IPS-15b (cell line): ENCODE measurements around the gene SLC35F6.
A peak's percentile ranks its signal among the peaks of the same experiment; 100 is the strongest.

Source experiments
- H3K27me3 ChIP-seq: one replicate; pipeline ENCODE4 v1.6.1; 2013; ENCODE audit warnings: low read length; ENCODE audit not compliant: control insufficient read depth, insufficient read depth
- H3K36me3 ChIP-seq: one replicate; pipeline ENCODE4 v1.6.1; 2013; ENCODE audit warnings: low read length; ENCODE audit not compliant: control insufficient read depth, insufficient read depth
- H3K4me1 ChIP-seq: one replicate; pipeline ENCODE4 v1.6.1; 2013; ENCODE audit warnings: mild to moderate bottlenecking, low read length; ENCODE audit not compliant: control insufficient read depth, insufficient read depth
- H3K4me3 ChIP-seq: one replicate; pipeline ENCODE4 v1.5.1; 2013; ENCODE audit warnings: low read depth, low read length
- H3K9ac ChIP-seq: one replicate; pipeline ENCODE4 v1.6.1; 2013; ENCODE audit warnings: low read depth, mild to moderate bottlenecking, low read length
- H3K9me3 ChIP-seq: one replicate; pipeline ENCODE4 v1.6.1; 2013; ENCODE audit warnings: mild to moderate bottlenecking, low read length; ENCODE audit not compliant: control insufficient read depth, insufficient read depth

The SLC35F6 gene

DNA sequence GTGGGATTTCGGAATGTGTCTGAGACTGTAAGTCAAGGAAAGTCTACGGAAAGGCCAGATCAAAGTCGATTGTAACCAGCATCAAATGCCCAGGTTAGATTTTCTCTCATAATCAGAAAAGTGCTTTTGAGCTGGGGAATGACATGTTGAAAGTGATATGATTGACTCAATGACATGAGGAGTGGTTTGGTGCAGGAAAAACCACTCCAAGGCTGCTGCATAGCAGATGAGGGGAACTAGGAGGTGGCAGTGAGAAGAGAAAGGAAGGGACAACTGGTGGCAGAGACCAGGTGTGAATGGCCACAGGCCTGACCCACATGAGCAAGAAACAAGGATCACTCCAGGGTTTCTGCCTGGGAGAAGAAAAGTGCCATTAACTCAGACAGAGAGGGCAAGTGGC, 822 bp downstream of the SLC35F6 start:
- Histone ChIP-seq H3K36me3 (no peaks in the 10 kb centered on the region), H3K27me3 (peaks cover 12% of the 10 kb centered on the region), H3K4me3 (peak overlapping the region; percentile 83), H3K9me3 (no peaks in the 10 kb centered on the region), H3K4me1 (peaks cover 5% of the 10 kb centered on the region), H3K9ac (peak overlapping the region; percentile 81)

DNA sequence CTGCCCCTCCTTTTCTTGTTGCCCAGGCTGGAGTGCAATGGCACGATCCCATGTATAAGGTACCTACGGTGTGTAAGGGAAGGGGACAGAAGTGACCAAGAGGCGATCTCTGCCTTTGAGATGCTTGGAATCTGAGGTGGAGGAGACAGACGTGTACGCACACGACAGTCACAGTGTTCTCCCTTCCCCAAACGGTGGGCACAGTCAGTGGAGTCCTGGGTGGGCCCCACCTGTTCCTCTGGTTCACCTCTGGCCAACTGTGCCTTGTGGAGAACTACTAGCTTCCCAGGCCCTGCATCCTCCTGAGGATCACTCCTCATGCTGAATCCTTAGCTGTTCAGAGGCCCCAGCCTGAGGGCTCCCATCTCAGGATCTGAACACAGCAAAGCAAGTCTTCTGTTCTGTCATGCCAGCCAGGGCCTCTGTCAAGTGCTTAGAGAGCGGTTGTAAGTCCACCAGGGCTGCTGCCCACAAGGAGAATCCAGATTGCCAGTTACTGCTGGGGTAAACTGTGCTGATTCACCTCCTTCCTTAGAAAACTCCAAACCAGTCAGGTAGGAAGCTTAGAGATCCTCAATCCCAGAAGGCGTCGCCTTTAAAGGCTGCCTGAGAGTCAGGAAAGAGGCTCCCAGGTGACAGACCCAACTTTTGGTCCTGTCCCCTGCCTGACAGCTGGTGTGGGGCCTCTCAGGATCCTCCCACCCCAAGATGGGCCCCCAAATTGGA, 1.6 kb downstream of the SLC35F6 start:
- Histone ChIP-seq H3K4me3 (no peak overlapping the region), H3K9ac (no peak overlapping the region), H3K4me1 (peaks cover 5% of the 10 kb centered on the region), H3K36me3 (no peaks in the 10 kb centered on the region), H3K27me3 (peaks cover 12% of the 10 kb centered on the region), H3K9me3 (no peaks in the 10 kb centered on the region)

DNA sequence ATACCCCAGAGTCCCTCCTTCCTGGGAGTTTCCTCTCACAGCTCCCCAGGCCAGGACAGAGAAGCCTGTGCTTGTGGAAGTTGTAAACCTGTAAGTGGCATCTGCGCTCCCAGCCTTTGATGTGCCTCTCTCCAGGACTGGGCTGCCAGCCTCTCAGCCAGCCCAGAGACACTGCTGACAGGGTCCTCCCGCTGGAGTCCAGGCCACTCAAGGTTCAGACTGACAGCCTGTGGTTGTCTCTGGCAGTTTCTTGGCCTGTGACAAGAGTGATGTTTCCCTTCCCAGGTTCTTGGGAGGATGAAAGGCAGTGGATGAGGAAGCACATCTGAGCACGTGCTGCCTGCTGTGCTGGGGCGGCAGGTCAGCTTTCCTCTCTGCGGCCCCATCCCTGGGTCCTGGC, 3.0 kb downstream of the SLC35F6 start:
- no peaks in the 10 kb centered on the region for H3K9me3 ChIP-seq
- no peak overlapping the region for H3K4me3 ChIP-seq
- no peak overlapping the region for H3K9ac ChIP-seq
- peaks cover 12% of the 10 kb centered on the region for H3K27me3 ChIP-seq
- H3K4me1 ChIP-seq: peaks cover 5% of the 10 kb centered on the region
- no peaks in the 10 kb centered on the region for H3K36me3 ChIP-seq

DNA sequence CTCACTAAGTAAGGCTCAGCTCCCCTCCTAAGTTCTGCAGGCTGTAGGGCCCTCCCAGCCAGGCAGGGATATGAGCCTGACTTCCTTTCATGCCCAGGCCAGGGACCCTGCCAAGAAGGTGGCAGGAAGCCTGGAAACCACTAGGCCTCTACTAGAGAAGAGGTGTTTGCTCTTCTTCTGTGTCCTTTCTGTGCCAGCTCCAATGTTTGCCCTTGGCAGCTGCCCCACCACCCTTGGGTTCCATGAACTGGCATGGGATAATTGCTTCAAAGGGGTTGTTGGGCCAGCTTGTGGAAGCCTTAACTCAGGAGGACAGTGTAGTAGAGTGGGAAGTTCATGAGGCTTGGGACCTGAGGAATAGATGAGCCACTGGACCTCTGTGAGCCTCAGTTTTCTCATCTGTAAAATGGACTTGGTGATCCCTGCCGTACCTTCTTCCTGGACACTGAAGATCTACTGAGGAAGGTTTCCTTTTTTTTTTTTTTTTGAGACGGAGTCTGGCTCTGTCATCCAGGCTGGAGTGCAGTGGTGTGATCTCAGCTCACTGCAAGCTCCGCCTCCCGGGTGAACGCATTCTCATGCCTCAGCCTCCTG, 3.9 kb downstream of the SLC35F6 start:
- Histone ChIP-seq H3K36me3 (no peaks in the 10 kb centered on the region), H3K27me3 (peaks cover 12% of the 10 kb centered on the region), H3K9me3 (no peaks in the 10 kb centered on the region), H3K4me1 (peaks cover 5% of the 10 kb centered on the region), H3K9ac (no peak overlapping the region), H3K4me3 (no peak overlapping the region)

DNA sequence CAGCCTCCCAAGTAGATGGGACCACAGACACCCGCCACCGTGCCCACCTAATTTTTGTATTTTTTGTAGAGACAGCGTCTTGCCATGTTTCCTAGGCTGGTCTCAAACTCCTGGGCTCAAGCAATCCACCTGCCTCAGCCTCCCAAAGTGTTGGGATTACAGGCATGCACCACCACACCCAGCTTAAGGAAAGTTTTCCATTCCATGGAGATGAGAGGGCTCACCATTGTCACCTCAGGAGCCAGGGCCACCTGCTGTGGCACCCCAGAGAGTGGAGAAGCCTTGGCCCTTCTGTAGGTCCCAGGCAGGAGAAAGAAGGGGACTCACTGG, 4.6 kb downstream of the SLC35F6 start:
- Histone ChIP-seq H3K36me3 (no peaks in the 10 kb centered on the region), H3K9ac (no peak overlapping the region), H3K9me3 (no peaks in the 10 kb centered on the region), H3K4me1 (peaks cover 5% of the 10 kb centered on the region), H3K4me3 (no peak overlapping the region), H3K27me3 (peaks cover 12% of the 10 kb centered on the region)

DNA sequence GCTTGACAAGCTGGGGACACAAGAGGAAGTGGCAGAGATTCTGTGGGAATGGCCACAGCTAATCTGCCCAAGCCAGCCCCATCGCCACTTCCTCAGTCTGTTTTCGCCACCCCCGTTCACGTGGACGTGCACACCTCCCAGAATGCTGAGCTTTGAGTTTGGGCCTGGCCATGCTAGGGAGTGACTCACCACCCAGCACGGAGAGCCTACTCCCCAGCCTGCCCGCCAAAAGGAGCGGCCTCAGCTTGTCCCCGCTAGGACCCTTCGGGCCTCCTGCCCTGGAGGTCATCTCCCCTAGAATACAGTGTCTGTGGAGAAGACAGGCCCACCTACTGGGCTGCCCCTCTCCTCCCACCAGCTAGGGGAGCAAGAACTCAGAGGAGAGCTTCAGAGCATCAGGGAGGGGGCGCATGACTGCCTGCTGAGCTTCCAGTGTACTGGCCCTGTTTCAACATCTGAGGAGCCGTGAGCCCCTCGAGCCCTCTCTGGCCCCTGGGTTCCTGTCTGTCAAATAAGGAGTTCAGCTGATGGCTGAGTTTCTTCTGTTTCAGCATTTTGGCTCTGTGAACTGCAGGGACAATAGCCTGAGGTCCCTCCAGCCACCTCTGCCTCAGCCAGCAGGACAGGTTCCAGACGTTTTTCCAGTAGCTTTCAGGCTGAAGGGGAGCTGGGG, 5.1 kb downstream of the SLC35F6 start:
- no peaks in the 10 kb centered on the region for H3K9me3 ChIP-seq
- no peak overlapping the region for H3K4me3 ChIP-seq
- no peak overlapping the region for H3K9ac ChIP-seq
- H3K27me3 ChIP-seq: peaks cover 12% of the 10 kb centered on the region
- no peaks in the 10 kb centered on the region for H3K36me3 ChIP-seq
- H3K4me1 ChIP-seq: peaks cover 5% of the 10 kb centered on the region

DNA sequence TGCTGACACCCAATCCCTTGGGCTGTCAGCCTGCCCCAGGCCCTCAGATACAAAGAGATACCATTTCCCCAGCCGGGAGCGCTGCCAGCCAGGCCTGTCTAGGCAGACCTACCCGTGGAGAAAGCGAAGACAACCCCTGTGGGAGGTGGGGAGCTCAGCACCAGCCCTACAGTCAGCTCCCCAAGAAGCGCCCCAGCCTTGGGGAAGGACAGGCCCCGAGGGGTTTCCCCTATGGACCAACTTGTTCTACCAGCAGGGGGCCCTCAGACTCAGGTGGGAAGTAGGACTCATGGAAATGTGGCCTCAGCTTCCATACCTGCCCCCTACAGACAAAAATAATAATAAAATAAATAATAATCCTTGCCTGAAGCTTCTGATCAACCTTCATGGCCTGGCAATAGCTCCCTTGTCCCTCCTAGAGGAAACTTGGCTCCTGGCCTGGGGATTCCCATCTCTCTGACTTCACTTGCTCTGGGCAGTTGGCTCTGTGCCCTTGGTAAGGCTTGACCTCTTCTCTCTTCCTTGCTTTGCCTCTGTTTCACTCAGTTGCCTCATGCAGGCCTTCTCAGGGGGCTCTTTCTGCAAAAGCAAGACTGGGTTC, 7.0 kb downstream of the SLC35F6 start:
- Histone ChIP-seq H3K4me1 (no peaks in the 10 kb centered on the region), H3K36me3 (peaks cover 7% of the 10 kb centered on the region), H3K9ac (no peak overlapping the region), H3K9me3 (no peaks in the 10 kb centered on the region), H3K27me3 (no peaks in the 10 kb centered on the region), H3K4me3 (no peak overlapping the region)

DNA sequence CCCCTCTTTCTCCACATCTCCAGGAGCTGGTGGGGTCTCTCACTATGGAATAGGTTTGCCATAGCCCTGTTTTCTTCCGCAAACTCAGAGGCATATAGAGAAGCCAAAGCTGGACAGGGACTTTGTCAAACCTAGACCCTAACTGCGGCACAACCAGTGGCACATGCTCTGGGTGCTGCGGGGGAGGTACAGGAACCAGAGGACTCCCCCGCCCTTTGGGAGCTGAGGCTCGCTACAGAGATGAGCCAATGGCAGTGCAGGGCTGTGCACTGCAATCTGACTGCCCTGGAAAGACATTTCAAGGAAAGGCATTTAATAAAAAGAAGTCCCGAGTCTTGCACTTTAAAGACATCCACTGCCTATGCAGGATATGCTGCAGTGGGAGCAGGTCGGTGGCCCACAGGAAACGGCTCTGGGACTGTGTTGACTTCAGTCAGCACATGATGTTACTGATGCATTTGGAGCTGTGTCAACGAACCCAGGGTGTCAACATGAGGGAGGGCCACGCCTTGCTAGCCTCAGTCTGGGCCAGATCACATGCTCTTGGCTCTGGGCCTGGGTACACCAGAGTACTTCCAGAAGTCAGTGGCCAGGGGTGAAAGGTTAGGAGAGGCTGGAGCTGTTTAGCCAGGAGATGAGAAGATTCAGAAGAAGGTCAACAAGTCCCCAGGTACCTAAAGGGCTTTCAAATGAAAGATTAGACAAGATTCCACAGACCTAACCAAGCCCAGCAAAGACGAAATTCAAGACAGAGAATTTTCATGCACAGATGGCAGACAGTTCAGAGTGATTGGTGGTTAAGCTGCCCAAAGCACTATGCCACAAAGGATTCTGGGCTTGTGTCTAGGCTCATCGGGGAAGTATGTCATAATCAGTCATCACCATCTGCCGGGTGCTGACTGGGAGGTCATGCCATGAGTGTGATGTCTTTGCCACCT, 8.2 kb downstream of the SLC35F6 start:
- H3K9ac ChIP-seq: no peak overlapping the region
- peaks cover 10% of the 10 kb centered on the region for H3K36me3 ChIP-seq
- no peaks in the 10 kb centered on the region for H3K27me3 ChIP-seq
- H3K9me3 ChIP-seq: no peaks in the 10 kb centered on the region
- no peaks in the 10 kb centered on the region for H3K4me1 ChIP-seq
- no peak overlapping the region for H3K4me3 ChIP-seq

DNA sequence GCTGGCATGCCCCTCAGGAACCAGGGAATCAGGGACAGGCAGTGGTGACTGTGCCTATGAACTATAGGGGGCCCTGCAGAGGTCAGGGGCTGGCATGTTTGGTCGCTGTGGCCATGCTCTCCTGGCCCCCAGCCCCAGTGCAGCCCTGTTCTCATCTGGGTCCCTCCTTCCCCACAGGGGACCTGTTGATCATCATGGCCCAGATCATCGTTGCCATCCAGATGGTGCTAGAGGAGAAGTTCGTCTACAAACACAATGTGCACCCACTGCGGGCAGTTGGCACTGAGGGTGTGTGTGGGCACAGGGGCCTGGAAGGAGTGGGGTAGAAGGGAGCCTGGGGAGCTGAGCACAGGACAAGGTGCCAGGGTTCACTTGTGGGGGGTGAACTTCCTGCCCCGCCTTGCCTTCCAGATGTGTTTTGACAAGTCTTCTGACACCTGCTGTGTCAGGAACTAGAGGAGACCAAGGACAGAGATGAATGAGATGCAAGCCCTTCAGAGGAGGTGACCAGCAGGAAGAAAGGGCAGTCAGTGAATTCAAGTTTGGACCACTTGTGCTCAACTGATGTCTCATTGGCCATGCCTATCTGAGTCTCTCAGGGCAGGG, 12.2 kb downstream of the SLC35F6 start:
- peaks cover 21% of the 10 kb centered on the region for H3K36me3 ChIP-seq

DNA sequence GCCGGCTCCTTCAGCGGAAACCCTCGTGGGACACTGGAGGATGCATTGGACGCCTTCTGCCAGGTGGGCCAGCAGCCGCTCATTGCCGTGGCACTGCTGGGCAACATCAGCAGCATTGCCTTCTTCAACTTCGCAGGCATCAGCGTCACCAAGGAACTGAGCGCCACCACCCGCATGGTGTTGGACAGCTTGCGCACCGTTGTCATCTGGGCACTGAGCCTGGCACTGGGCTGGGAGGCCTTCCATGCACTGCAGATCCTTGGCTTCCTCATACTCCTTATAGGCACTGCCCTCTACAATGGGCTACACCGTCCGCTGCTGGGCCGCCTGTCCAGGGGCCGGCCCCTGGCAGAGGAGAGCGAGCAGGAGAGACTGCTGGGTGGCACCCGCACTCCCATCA, 14.0 kb downstream of the SLC35F6 start:
- Histone ChIP-seq H3K27me3 (no peaks in the 10 kb centered on the region), H3K4me1 (no peaks in the 10 kb centered on the region), H3K9ac (no peak overlapping the region), H3K4me3 (no peak overlapping the region), H3K36me3 (peaks cover 21% of the 10 kb centered on the region), H3K9me3 (no peaks in the 10 kb centered on the region)

More for the DNA sequence above, 12.2 kb downstream of the SLC35F6 start:
- H3K27me3 ChIP-seq: no peaks in the 10 kb centered on the region
- H3K9me3 ChIP-seq: no peaks in the 10 kb centered on the region
- no peaks in the 10 kb centered on the region for H3K4me1 ChIP-seq
- H3K4me3 ChIP-seq: no peak overlapping the region
- H3K9ac ChIP-seq: no peak overlapping the region

DNA sequence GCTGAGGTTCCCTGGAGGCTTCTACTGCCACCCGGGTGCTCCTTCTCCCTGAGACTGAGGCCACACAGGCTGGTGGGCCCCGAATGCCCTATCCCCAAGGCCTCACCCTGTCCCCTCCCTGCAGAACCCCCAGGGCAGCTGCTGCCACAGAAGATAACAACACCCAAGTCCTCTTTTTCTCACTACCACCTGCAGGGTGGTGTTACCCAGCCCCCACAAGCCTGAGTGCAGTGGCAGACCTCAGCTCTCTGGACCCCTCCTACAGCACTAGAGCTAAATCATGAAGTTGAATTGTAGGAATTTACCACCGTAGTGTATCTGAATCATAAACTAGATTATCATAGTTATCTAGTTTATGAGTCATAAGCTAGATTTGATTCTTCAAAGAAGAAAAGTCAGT, 14.4 kb downstream of the SLC35F6 start:
- Histone ChIP-seq H3K9me3 (no peaks in the 10 kb centered on the region), H3K9ac (no peak overlapping the region), H3K4me3 (no peak overlapping the region), H3K27me3 (no peaks in the 10 kb centered on the region), H3K36me3 (peaks cover 21% of the 10 kb centered on the region), H3K4me1 (no peaks in the 10 kb centered on the region)
